GM21723 (cell line): ENCODE results near the gene POLH.
A peak's percentile ranks its signal among the peaks of the same experiment; 100 is the strongest.
"Not testable (repeated sequence)": the region's sequence is repeated elsewhere in the genome, so short reads cannot be mapped to it uniquely, and the experiment has no call there.

Source experiments
- ATAC-seq: cut with Tn5 transposase; IDR thresholded peaks from one replicate; pipeline ENCODE4 v1.9.1; 2021; ENCODE audit warnings: mild to moderate bottlenecking, moderate library complexity; ENCODE audit not compliant: unreplicated experiment

The POLH gene

DNA sequence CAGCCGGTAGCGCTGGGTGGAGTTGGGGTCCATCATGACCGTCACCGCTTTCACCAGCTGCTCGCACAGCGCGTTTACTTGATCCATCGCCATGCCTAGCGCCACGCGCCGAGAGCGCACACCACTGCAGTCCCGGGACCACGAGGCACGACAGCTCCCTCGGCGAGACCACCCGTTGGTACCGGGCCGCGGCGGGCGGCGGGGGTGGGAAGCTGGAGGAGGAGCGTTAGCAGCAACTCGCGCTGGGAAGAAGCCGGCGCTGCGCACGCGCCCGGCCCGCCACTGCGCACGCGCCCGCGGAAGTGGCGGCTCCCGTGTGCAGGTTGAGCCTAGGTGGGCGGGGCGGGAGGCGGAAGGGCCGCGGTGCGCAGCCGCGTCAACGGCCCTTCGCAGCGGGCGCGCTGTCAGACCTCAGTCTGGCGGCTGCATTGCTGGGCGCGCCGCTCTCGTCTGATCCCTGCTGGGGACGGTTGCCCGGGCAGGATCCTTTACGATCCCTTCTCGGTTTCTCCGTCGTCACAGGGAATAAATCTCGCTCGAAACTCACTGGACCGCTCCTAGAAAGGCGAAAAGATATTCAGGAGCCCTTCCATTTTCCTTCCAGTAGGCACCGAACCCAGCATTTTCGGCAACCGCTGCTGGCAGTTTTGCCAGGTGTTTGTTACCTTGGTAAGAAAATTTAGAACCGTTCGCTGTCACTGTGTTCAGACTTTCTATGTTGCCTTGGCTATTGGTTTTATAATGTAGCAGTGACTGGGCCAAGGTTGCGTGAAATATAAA, at the start of gene POLH, which contains the start of gene XPO5:
TSS of gene POLH (plus strand) at position 414 of the 780 bp plus-strand sequence. CDS start 6,135 bp downstream, outside the sequence.
TSS of gene XPO5 (minus strand) at position 267 of the 780 bp plus-strand sequence. CDS start at position 93, 174 bp downstream.
- ATAC-seq = peak; percentile 89

DNA sequence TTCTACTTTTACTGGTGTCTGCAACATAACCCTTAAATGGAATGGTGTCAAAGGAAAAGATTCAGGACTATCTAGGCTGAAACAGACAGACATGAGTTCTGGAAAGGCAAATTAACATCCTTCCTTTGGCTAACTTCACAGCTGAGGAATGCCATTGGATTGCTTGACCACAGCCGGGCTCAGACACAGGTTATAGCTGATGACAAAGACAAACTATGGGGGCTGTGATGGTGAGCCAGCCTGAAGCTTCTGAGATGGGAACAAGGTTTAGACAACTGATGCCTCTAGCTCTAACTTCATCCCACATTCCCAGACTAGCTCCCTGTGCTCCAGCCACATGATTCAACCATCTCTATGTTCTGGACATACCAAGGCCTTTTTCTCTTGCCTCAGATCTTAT, 43.8 kb upstream of the POLH start:
- no peak for ATAC-seq

- ATAC-seq = not testable (repeated sequence)
Measured at GRCh38 chr6:43538986-43539385, 37.0 kb upstream of the POLH start.

GRCh38 chr6:43539409-43539808, 36.6 kb upstream of the POLH start:
- not testable (repeated sequence) for ATAC-seq

DNA sequence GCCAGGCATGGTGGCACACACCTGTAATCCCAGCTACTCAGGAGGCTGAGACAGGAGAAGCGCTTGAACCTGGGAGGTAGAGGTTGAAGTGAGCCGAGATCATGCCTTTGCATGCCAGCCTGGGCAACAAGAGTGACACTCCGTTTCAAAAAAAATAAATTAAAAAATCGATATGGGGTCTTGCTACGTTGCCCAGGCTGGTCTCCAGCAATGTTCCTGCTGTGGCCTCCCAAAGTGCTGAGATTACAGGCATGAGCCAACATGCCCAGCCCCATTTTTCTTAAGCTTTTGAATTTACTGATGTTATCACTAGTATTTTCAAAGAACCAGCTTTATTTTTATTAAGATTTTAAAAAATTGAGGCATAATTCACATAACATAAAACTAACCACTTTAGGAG, 35.5 kb upstream of the POLH start:
- no peak for ATAC-seq

- ATAC-seq = no peak
Measured at GRCh38 chr6:43541774-43542471, 34.1 kb upstream of the POLH start.

GRCh38 chr6:43544461-43544860, 31.5 kb upstream of the POLH start:
- no peak for ATAC-seq

DNA sequence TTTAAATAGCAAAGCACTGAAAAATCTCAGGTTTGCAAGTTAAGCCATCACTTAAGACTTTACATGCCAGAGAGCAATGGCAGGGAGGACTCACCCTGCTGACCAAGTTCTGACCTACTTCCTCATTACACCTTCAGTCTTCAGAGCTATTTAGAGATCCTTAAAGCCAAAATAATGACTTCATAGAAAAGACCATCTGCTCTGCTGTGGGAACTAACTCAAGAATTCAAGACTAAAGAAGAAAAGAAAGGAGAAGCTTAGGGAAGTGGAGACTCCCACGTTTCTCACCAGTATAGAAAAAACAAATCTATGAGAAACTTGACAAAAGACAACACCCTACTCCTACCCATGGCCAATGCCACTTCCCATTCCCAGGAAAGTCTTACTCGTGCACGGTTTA, 28.8 kb upstream of the POLH start:
- no peak for ATAC-seq

DNA sequence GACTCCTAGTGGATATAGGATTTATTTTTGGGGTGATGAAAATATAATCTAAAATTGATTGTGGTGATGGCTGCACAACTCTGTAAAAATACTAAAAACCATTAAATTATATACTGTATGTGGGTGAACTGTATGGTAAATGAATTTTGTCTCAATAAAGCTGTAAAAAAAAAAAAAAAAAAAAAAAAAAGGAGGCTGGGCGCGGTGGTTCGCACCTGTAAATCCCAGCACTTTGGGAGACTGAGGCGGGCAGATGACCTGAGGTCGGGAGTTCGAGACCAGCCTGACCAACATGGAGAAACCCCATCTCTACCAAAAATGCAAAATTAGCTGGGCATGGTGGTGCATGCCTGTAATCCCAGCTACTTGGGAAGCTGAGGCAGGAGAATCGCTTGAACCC, 18.4 kb upstream of the POLH start:
- not testable (repeated sequence) for ATAC-seq

DNA sequence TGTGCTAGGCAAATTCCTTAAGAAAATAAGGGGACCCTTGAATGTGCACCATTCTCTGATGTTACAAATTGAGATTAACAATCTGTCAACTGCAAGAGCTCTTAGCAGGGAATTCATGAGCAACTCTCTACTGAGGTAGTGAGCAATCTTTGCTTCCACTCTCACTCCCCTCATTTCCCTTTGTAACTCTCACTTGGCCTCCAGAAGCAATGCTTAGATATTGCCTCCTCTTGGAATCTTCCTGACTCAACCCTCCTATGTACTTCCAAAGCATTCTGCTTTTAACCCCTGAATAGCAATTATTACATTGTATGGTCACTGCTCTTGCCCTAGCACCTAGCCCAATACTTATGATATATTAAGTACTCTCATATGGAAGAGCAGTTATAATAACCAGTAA, 16.7 kb upstream of the POLH start:
- ATAC-seq = no peak

DNA sequence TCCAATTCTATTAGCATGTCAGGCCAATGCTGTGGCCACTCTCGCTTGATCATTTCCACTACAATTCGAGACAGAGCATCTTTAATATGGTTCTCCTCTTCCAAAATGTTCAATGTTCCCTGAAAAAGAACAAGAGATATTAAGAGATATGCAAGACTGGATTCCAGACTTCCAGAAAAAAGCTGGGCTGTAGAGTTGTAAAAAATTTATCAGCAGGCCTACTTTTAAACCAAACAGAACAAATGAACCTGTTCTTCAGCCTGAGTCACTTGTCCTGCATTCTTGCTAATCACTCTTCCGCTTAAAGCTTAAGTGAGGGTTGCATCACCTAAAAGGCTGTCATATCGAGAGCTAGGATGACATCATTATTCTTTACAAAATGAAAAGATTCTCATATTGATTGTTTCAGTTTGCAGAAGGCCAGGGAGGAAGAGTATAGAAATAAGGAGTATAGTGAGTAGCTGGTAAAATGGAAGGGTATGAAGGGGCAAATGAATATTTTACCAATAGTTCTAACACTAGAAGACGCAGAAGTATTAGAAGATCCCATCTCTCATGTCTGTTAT, 5.0 kb upstream of the POLH start:
- ATAC-seq = no peak

DNA sequence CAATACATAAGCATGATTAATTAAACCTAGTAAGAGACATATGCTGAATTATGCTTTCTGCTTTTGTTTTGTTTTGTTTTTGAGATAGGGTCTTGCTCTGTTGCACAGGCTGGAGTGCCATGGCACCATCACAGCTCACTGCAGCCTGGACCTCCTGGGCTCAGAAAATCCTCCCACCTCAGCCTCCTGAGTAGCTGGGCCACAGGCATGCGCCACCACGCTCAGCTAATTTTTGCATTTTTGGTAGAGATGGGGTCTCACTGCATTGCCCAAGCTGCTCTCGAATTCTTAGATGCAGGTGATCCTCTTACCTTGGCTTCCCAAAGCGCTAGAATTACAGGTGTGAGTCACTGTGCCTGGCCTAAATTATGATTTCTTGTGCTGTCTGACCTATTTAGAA, 4.0 kb upstream of the POLH start:
- ATAC-seq = no peak

DNA sequence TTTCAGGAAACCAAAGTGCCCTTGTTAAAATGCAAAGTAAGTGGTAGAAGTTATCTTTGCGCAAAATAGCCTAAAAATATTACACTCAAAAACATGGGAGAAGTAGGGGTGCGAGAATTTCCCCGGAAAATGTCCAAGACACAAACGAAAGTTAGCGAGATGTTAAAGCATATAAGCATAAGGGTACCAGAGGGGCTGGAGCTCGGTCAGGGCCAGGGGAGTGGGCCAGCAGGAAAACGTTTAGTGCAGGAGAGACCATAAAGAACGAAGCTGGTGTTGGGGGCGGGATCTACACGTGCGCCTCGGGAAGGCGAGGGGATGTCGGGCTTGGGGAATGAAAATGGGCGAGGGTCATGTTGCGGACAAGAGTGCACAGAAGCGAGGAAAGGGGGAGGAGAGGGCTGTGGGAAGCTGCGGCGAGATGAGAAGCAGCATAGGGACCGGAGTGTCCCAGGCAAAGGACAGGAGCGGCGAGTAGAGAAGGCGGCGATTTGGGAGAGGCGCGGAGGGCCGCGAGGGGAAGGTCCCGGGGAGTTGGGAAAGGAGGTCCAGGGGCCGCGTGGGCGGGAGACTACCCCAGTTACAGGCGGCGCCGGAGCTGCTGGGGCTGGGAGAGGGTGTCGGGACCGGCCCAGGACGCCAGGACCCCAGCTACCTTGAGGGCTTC, 747 bp upstream of the POLH start:
- ATAC-seq = no peak

- ATAC-seq = no peak
Measured at GRCh38 chr6:43578748-43579147, 2.8 kb downstream of the POLH start.

DNA sequence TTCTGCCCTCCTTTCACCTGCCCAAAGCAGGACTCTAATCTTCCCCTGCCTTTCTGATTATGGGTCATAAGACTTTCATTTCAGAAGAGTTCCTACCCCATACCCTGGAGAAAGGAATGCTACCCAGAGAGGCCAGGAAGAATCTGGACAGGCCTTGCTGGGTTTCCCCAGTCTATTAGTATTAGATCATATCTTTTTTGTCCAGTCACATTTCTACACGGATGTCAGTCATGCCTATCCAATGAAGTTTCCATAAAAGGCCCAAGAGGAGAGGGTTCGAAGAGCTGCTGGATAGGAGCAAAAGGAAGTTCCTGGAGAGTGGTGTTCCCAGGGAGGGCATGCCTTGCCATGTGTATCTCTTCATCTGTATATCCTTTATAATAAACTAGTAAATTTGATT, 3.2 kb downstream of the POLH start:
- no peak for ATAC-seq

DNA sequence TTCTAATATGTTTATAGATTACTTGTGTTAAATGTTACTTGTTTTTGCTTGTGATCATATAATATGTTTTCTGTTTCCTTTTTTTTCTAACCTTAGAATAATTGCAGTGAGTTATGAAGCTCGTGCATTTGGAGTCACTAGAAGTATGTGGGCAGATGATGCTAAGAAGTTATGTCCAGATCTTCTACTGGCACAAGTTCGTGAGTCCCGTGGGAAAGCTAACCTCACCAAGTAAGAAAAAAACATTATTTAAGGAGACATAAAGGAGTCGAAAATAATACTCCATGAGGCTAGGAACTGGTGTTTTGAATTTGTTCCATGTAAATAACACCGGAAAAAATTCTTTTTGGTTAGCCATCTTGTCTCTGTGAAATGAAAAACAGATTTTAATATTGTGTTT, 6.9 kb downstream of the POLH start:
- ATAC-seq = no peak

GRCh38 chr6:43584892-43585570, 9.0 kb downstream of the POLH start:
- no peak for ATAC-seq

GRCh38 chr6:43588194-43588593, 12.2 kb downstream of the POLH start:
- ATAC-seq = no peak

DNA sequence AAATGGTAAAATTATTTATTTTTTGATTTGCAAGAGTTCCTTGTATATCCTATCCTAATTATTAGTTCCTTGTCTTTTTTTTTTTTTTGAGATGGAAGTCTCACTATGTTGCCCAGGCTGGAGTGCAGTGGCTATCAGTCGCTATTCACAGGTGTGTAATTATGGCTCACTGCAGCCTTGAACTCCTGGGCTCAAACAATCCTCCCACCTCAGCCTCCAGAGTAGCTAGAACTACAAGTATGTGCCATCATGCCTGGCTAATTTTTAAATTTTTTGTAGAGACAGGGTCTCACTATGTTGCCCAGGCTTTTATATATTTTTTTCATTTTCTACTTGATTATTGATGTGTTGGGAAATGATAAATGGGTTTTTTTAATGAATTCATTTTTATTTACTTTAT, 13.6 kb downstream of the POLH start:
- ATAC-seq = not testable (repeated sequence)

GRCh38 chr6:43593938-43594337, 18.0 kb downstream of the POLH start:
- no peak for ATAC-seq

DNA sequence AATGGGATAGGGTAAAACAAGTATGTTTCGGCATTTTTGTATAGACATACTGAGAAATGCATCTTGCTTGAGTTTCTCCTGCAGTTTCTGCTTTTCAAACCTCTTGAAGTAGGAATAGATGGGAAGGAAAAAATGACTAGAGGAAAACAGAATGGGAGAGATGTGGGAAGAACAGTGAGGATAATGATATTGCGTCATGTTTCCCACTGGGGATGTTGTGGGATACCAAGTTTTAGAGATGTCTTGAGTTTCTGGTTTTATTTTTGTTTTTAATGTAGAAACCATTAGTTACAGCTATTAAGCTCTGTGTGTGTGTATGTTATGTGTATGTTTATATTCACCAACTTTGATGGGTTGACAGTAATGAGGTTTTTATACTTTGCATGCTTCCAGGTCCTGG, 24.6 kb downstream of the POLH start:
- ATAC-seq = no peak
